ENCODE results near the gene SLC7A11. TPM values are rescaled to one million over a fixed set of nuclear protein-coding genes. Genes with fewer than 3 reads are reported as not detected.
A peak's percentile ranks its signal among the peaks of the same experiment; 100 is the strongest.

Gene SLC7A11
- total RNA-seq = under 1 TPM; 0.05 to 0.44 (median 0.30) TPM
- total RNA-seq (2013) = 0.04 TPM
- total RNA-seq = 0.04 to 132 (median 8.0) reads per million in 29 experiments

DNA sequence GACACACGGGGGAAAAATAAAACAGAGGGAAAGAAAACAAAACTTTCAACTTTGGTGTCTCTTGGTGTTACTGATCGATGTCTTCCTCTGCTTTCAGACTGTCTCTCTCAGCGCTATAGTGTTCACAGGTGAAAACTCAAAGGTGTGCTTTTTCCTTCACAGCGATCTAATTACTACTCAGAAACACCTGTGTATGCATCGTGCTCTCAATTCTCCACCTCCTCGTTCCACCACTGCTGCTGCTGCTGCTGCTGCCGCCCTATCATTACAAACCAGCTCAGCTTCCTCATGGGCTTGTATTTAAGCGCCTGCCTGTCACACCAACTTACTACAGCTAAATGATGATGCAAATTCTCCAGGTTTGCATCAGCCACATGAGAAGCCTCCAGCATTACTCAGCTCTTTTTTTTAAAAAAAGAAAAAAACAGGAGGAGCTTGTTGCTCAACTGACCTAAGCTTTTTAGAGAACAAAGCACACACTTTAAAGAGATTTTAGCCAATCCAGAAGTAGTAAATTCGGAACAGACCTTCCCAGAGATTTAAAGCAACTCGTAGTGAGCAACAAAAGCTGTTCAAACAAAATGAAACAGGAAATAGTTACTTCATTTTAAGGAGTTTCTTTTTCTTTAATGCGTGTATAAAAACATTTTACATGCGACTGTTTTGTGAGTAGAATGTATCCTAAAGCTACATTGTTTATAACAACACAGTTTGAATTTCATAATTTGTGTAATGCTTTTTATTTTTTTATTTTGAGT, at the start of gene SLC7A11:
SLC7A11 (minus strand) TSS at position 274 of the 758 bp plus-strand sequence. CDS start 280 bp downstream, outside the sequence.
- peak; percentile 66 to 92 (median 80) for ATAC-seq (replicated peaks in 1 of 4)
- no peaks in the 10 kb centered on the region for H3K27me3 ChIP-seq (replicated peaks in 1 of 2; ENCODE audit: control insufficient read depth in 2 of 2, extremely low read depth in 1 of 2, insufficient read depth in 2 of 2, low read length in 1 of 2)
- H3K4me1 ChIP-seq (ENCODE audit: control insufficient read depth in 1 of 2, extremely low read depth in 1 of 2, insufficient read depth in 2 of 2, low read length in 2 of 2) = peaks cover 5 to 7% of the 10 kb centered on the region in 2 experiments
- no peak within 1 kb of the TSS for H3K27ac ChIP-seq (ENCODE audit: low read length)
- ChIA-PET CTCF (interaction anchor here in 1 of 2 donors (0.9 kb wide), 1 partner anchor 15 kb away, joined by 4 read pairs; no protein-coding TSS in a partner anchor), POLR2A (no interaction called here)
- no peaks in the 10 kb centered on the region for H3K9me3 ChIP-seq
- Mint-ChIP-seq H3K9me3 (no peaks in the 10 kb centered on the region), H3K27me3 (no peaks in the 10 kb centered on the region), H3K36me3 (no peaks in the 10 kb centered on the region), H3K4me3 (peak within 1 kb of the TSS; percentile 69 to 84 (median 73)), H3K27ac (peak within 1 kb of the TSS; percentile 1 to 82), H3K4me1 (peaks cover 10 to 15% (median 15%) of the 10 kb centered on the region in 3 donors)
- peak within 1 kb of the TSS; percentile 16 to 42 for H3K4me3 ChIP-seq (ENCODE audit: control insufficient read depth in 1 of 2, extremely low read depth in 1 of 2, low read length in 1 of 2)
- H3K36me3 ChIP-seq (ENCODE audit: control insufficient read depth in 2 of 2, extremely low read depth in 1 of 2, insufficient read depth in 1 of 2, low read length in 1 of 2) = no peaks in the 10 kb centered on the region
- DNase-seq = peak in 23 of 35 experiments; percentile 2 to 55 (median 19)
- 6% methylated on average over 6 of the region's 12 CpGs for WGBS (ENCODE audit: insufficient coverage)

GRCh38 chr4:138291431-138291830, 49.3 kb upstream of the SLC7A11 start:
- no peak overlapping the region for H3K4me3 Mint-ChIP-seq
- DNase-seq (no peak), ATAC-seq (replicated peaks in 1 of 4) (no peak)
- ChIA-PET CTCF (no interaction called here), POLR2A (no interaction called here)
- no peaks in the 10 kb centered on the region for H3K27me3 Mint-ChIP-seq
- Histone ChIP-seq H3K4me1 (ENCODE audit: control insufficient read depth in 1 of 2, extremely low read depth in 1 of 2, insufficient read depth in 2 of 2, low read length in 2 of 2) (no peaks in the 10 kb centered on the region), H3K27ac (ENCODE audit: low read length) (no peak overlapping the region), H3K4me3 (ENCODE audit: control insufficient read depth in 1 of 2, extremely low read depth in 1 of 2, low read length in 1 of 2) (no peak overlapping the region), H3K36me3 (ENCODE audit: control insufficient read depth in 2 of 2, extremely low read depth in 1 of 2, insufficient read depth in 1 of 2, low read length in 1 of 2) (no peaks in the 10 kb centered on the region), H3K9me3 (no peaks in the 10 kb centered on the region), H3K27me3 (replicated peaks in 1 of 2; ENCODE audit: control insufficient read depth in 2 of 2, extremely low read depth in 1 of 2, insufficient read depth in 2 of 2, low read length in 1 of 2) (no peaks in the 10 kb centered on the region)
- H3K27ac Mint-ChIP-seq = no peak overlapping the region
- WGBS (ENCODE audit: insufficient coverage) = 90% methylated on average over 2 of the region's 3 CpGs
- no peaks in the 10 kb centered on the region for H3K4me1 Mint-ChIP-seq
- H3K9me3 Mint-ChIP-seq = no peaks in the 10 kb centered on the region
- H3K36me3 Mint-ChIP-seq = no peaks in the 10 kb centered on the region

GRCh38 chr4:138290805-138291204, 48.7 kb upstream of the SLC7A11 start:
- no peak overlapping the region for H3K27ac Mint-ChIP-seq
- H3K36me3 Mint-ChIP-seq = no peaks in the 10 kb centered on the region
- H3K36me3 ChIP-seq (ENCODE audit: control insufficient read depth in 2 of 2, extremely low read depth in 1 of 2, insufficient read depth in 1 of 2, low read length in 1 of 2) = no peaks in the 10 kb centered on the region
- no peak for DNase-seq
- CTCF ChIA-PET = no interaction called here
- H3K4me1 ChIP-seq (ENCODE audit: control insufficient read depth in 1 of 2, extremely low read depth in 1 of 2, insufficient read depth in 2 of 2, low read length in 2 of 2) = no peaks in the 10 kb centered on the region
- no peak overlapping the region for H3K4me3 Mint-ChIP-seq
- H3K27me3 ChIP-seq (replicated peaks in 1 of 2; ENCODE audit: control insufficient read depth in 2 of 2, extremely low read depth in 1 of 2, insufficient read depth in 2 of 2, low read length in 1 of 2) = no peaks in the 10 kb centered on the region
- no CpG with 5 or more reads among the region's 2 CpGs for WGBS (ENCODE audit: insufficient coverage)
- H3K27me3 Mint-ChIP-seq = no peaks in the 10 kb centered on the region
- no peak overlapping the region for H3K27ac ChIP-seq (ENCODE audit: low read length)
- no peak overlapping the region for H3K4me3 ChIP-seq (ENCODE audit: control insufficient read depth in 1 of 2, extremely low read depth in 1 of 2, low read length in 1 of 2)
- POLR2A ChIA-PET = no interaction called here
- H3K9me3 Mint-ChIP-seq = no peaks in the 10 kb centered on the region
- no peak for ATAC-seq (replicated peaks in 1 of 4)
- H3K9me3 ChIP-seq = no peaks in the 10 kb centered on the region
- no peaks in the 10 kb centered on the region for H3K4me1 Mint-ChIP-seq

DNA sequence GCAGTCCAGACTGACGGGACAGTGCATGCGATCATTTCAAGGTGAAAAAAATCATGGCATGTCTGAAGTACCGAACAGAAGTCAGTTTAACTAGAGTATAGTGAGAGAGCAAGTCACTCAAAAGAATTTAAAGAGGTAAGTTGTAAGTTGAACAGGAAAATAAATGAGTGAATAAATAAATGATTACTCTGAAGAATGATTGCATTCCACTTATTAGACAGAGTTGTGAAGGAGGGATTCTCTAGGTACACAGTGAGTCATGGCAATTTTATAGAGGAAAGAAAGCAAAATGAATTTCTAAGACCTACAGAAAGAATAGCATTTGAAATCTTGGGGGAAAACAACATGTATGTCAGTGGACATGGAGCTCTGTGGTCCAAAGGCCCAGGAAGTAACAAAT, 37.1 kb upstream of the SLC7A11 start:
- H3K9me3 ChIP-seq = no peaks in the 10 kb centered on the region
- H3K36me3 ChIP-seq (ENCODE audit: control insufficient read depth in 2 of 2, extremely low read depth in 1 of 2, insufficient read depth in 1 of 2, low read length in 1 of 2) = no peaks in the 10 kb centered on the region
- H3K4me3 ChIP-seq (ENCODE audit: control insufficient read depth in 1 of 2, extremely low read depth in 1 of 2, low read length in 1 of 2) = no peak overlapping the region
- no peak overlapping the region for H3K27ac ChIP-seq (ENCODE audit: low read length)
- no peak overlapping the region for H3K27ac Mint-ChIP-seq
- DNase-seq (no peak), ATAC-seq (replicated peaks in 1 of 4) (no peak)
- H3K4me3 Mint-ChIP-seq = no peak overlapping the region
- no peaks in the 10 kb centered on the region for H3K27me3 ChIP-seq (replicated peaks in 1 of 2; ENCODE audit: control insufficient read depth in 2 of 2, extremely low read depth in 1 of 2, insufficient read depth in 2 of 2, low read length in 1 of 2)
- no peaks in the 10 kb centered on the region for H3K4me1 Mint-ChIP-seq
- POLR2A ChIA-PET = no interaction called here
- CTCF ChIA-PET = no interaction called here
- WGBS (ENCODE audit: insufficient coverage) = 96% methylated on average over 2 of the region's 3 CpGs
- H3K9me3 Mint-ChIP-seq = peaks cover 0 to 8% (median 0%) of the 10 kb centered on the region in 3 donors
- H3K4me1 ChIP-seq (ENCODE audit: control insufficient read depth in 1 of 2, extremely low read depth in 1 of 2, insufficient read depth in 2 of 2, low read length in 2 of 2) = no peaks in the 10 kb centered on the region
- H3K27me3 Mint-ChIP-seq = peaks cover 0 to 3% of the 10 kb centered on the region in 2 donors
- H3K36me3 Mint-ChIP-seq = no peaks in the 10 kb centered on the region

GRCh38 chr4:138277133-138277532, 35.0 kb upstream of the SLC7A11 start:
- ATAC-seq (replicated peaks in 1 of 4) (no peak), DNase-seq (no peak)
- Histone ChIP-seq H3K9me3 (no peaks in the 10 kb centered on the region), H3K4me3 (ENCODE audit: control insufficient read depth in 1 of 2, extremely low read depth in 1 of 2, low read length in 1 of 2) (no peak overlapping the region), H3K4me1 (ENCODE audit: control insufficient read depth in 1 of 2, extremely low read depth in 1 of 2, insufficient read depth in 2 of 2, low read length in 2 of 2) (no peaks in the 10 kb centered on the region), H3K27ac (ENCODE audit: low read length) (no peak overlapping the region), H3K27me3 (replicated peaks in 1 of 2; ENCODE audit: control insufficient read depth in 2 of 2, extremely low read depth in 1 of 2, insufficient read depth in 2 of 2, low read length in 1 of 2) (no peaks in the 10 kb centered on the region), H3K36me3 (ENCODE audit: control insufficient read depth in 2 of 2, extremely low read depth in 1 of 2, insufficient read depth in 1 of 2, low read length in 1 of 2) (no peaks in the 10 kb centered on the region)
- H3K27ac Mint-ChIP-seq = no peak overlapping the region
- peaks cover 0 to 5% (median 0%) of the 10 kb centered on the region in 3 donors for H3K9me3 Mint-ChIP-seq
- WGBS (ENCODE audit: insufficient coverage) = 100% methylated on average over 1 of the region's 2 CpGs
- H3K4me1 Mint-ChIP-seq = no peaks in the 10 kb centered on the region
- ChIA-PET POLR2A (interaction anchor here in 1 of 2 donors (0.7 kb wide), 1 partner anchor 8 kb away, joined by 11 read pairs; no protein-coding TSS in a partner anchor), CTCF (no interaction called here)
- no peak overlapping the region for H3K4me3 Mint-ChIP-seq
- H3K36me3 Mint-ChIP-seq = no peaks in the 10 kb centered on the region
- peaks cover 0 to under 1% of the 10 kb centered on the region in 2 donors for H3K27me3 Mint-ChIP-seq

DNA sequence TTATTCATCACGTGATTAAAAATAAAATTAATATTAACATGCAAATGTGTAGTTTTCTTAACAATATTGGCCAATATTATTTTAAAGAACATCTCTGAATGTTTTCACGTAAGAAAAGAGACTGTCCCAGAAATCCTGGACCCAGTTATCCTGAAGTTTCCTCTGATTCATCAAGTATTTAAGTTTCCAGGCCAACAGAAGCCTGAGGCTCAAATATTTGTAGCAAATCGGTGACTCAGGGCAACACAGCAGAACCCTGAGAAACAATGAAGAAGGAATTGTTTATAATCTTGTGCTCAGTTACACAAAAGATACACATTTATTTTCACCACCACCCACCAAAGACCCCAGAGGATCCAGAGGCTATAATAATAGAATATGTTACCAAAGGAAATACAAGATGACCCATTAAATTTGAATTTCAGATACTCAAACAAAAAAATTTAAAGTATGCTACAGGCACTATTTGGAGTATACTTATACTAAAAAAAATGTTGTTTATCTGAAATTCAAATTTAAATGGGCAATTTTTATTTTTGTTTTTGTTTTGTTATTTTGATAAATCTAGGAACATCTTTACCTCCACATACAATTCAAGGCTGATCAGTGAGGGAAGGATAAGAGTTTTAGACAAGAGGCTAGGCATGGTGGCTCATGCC, 33.9 kb upstream of the SLC7A11 start:
- H3K27ac Mint-ChIP-seq = no peak overlapping the region
- no peak for DNase-seq
- Histone ChIP-seq H3K27me3 (replicated peaks in 1 of 2; ENCODE audit: control insufficient read depth in 2 of 2, extremely low read depth in 1 of 2, insufficient read depth in 2 of 2, low read length in 1 of 2) (no peaks in the 10 kb centered on the region), H3K36me3 (ENCODE audit: control insufficient read depth in 2 of 2, extremely low read depth in 1 of 2, insufficient read depth in 1 of 2, low read length in 1 of 2) (no peaks in the 10 kb centered on the region), H3K4me3 (ENCODE audit: control insufficient read depth in 1 of 2, extremely low read depth in 1 of 2, low read length in 1 of 2) (no peak overlapping the region), H3K9me3 (no peaks in the 10 kb centered on the region), H3K27ac (ENCODE audit: low read length) (no peak overlapping the region), H3K4me1 (ENCODE audit: control insufficient read depth in 1 of 2, extremely low read depth in 1 of 2, insufficient read depth in 2 of 2, low read length in 2 of 2) (no peaks in the 10 kb centered on the region)
- no CpG with 5 or more reads among the region's 3 CpGs for WGBS (ENCODE audit: insufficient coverage)
- no peaks in the 10 kb centered on the region for H3K4me1 Mint-ChIP-seq
- ChIA-PET CTCF (no interaction called here), POLR2A (no interaction called here)
- no peaks in the 10 kb centered on the region for H3K27me3 Mint-ChIP-seq
- no peak overlapping the region for H3K4me3 Mint-ChIP-seq
- H3K36me3 Mint-ChIP-seq = no peaks in the 10 kb centered on the region
- ATAC-seq (replicated peaks in 1 of 4) = no peak
- H3K9me3 Mint-ChIP-seq = peaks cover 0 to 3% (median 0%) of the 10 kb centered on the region in 3 donors

Data from T-cell (primary cell).